Embryonic facial prominence (tissue), 1 donor: ENCODE results near the gene POLG.

Experiments used
- DNase-seq: peaks from one replicate; pipeline ENCODE4 v3.0.0-alpha.2; 2016; ENCODE audit errors: extremely low spot score

The POLG gene

GRCh38 chr15:89356634-89357298 is 22.1 kb upstream of the POLG start:
- DNase-seq: no peak

- DNase-seq: no peak
These were observed 19.4 kb upstream of the POLG start for GRCh38 chr15:89353991-89354390.

DNA sequence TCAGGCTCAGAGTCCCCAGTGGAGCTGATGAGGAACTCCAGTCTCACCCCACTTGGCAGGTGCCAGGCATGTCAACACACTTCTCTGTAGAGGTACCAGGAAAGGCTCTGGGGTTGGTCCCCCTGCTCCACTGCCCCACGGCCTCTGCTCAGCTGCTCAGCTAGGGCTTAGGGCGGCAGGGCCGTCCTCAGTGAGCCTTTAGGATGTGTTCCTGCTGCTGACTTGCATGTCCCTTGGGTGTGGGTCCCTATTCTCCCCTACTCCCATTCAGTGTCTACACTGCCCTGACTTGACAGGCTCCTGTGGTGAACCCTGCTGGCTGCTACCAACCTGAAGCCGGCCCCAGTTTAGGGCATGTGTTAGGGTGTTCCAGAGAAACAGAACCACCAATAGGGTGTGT is 17.9 kb upstream of the POLG start:
- DNase-seq: no peak

DNA sequence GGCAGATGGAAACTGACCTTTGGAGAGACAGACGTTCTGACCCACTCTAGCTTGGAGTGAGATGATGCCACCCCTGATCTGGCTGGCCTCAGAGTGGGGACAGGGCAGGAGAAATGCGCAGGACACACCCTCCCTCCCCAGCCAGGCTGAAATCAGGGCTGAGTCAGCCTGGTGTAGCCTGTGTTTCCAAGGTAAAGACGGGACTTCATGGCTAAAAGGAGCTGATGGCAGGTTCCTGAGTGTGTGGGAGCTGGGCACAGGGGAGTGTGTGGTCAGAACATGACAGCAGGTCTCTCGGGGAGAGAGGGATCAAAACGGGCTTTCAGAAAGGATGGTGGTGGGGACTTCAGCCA is 14.6 kb upstream of the POLG start:
- no peak for DNase-seq

DNA sequence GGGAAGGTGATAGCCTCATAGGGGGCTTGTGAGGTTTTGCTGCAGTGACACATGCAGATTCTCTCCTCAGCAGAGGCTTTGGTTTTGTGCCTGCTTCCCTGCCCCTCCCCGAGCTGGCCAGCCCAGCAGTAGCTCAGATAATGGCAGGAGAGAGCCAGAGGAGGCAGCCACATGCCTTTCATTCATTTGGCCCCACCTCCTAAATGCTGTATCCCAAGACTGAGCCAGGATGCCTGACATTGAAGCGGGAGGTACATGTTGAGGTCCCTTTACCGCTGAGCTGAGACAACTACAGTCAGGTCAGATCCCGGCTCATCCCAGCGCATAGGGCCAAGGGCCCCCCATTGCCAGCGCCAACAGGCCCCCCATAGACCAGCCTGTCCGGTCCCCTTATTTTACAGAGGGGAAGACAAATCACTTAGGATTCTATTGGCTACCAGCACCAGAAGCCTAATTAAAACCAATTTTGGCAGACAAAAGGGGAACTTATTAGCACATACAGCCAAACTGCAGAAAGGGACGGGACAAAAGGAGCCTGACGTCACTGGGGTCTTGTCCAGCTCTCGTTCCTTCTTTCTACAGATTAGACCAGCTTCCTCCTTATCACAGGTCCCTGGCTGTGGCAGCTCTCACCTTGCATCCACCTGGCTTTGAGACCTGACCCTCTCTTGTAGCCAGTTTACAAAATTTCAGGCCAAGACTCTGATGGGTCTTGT is 12.1 kb upstream of the POLG start:
- no peak for DNase-seq

- no peak for DNase-seq
These were observed 10.6 kb upstream of the POLG start for GRCh38 chr15:89345248-89345647.

DNA sequence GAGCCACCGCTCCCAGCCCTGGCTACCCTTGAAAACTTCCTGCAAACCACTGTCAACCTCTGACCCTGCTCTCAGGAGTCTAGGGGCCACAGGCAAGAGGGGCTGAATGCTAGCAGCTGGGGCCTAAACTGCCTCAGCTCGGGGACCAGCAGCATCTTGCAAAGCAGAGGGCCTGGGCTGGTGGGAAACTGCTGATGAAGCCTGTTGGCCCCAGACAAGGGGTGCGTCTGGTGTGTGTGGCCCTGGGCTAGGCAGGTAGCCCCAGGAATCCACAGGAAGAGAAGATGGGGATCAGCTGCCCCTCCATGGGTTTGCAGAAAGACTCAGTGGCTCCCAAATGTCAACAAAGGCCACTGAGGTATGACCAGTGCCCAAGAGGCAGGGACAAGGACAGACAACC is 8.2 kb upstream of the POLG start:
- no peak for DNase-seq

GRCh38 chr15:89341316-89342005 is 6.8 kb upstream of the POLG start:
- DNase-seq: no peak

GRCh38 chr15:89340573-89340972 is 5.9 kb upstream of the POLG start:
- DNase-seq: no peak

DNA sequence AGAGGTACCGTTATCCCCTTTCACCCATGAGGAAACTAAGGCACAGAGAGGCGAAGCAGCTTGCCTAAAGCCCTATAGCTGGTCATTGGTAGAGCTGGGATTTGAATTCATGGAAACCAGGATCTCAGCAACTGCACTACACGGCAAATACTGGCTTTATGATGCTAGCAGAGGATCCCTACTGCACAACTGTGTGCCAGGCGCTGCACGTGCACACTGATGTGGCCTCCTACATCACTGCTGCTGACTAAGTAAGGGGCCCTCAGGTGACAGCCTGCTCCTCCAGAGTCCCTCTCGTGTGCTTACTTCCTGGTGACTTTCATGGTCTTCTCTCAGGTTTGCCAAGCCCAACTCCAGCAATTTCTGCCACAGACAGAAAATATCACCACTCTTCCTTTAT is 3.4 kb upstream of the POLG start:
- DNase-seq: no peak

- DNase-seq: no peak
These were observed 846 bp upstream of the POLG start for GRCh38 chr15:89335298-89336041.

DNA sequence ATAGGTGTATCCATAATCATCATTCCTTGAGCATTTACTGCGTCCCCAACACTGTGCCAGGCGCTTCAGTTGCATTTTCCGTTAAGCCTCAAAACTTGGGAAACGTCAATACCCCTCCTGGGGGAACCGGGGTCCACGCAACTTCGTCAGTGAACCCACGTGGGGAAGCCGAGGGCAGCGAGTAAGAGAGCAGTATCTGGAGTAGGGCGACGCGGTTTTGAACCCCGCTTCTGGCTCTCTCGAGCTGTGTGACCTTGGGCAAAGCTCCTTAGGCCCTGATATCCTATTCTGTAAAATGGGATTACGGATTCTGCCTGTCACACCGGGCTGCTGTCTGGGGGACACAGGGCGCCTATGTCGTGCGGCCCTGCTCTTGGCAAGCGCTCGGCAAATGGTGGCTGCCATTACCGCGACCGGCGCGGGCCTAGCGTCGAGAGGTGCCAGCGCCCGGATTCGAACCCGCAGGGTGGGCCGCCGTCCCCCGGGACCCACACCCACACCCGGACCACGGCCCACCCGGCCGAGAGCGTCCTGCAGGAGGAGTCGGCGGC is 590 bp downstream of the POLG start:
- DNase-seq: no peak

DNA sequence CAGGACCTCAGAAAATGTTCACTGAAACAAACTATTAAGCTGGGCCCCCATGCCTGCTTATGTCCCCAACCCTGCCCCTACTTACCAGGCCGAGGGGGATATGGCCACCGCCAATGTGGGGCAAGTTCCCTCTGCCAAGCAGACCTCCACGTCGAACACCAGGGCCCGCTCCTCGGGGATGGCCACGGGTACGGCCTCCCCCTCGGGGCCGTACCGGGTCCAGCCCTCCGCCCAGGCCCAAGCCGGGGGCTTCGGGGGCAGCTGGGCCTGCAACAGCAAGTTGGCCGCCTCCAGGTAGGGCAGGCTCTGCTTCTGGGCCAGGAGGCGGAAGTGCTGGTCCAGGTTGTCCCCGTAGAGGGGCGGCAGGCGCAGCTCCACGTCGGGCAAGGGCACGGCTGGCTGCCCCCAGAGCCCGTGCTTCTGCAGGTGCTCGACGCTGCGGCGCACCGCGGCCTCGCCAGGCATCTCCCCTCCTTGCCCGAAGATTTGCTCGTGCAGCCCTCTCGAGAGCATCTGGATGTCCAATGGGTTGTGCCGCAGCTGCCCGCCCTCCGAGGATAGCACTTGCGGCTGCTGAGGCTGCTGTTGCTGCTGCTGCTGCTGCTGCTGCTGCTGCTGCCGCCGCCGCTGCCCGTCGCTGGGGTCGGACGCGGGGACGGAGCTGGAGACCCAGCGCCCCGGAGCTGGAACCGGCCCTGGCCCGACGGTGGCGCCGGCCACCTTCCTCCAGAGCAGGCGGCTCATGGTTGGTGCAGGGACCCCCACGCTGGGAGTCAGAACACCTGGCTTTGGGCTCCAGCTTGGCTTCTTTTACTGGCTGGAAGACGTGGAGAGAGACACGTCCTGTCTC is 1.4 kb downstream of the POLG start:
- DNase-seq: no peak

DNA sequence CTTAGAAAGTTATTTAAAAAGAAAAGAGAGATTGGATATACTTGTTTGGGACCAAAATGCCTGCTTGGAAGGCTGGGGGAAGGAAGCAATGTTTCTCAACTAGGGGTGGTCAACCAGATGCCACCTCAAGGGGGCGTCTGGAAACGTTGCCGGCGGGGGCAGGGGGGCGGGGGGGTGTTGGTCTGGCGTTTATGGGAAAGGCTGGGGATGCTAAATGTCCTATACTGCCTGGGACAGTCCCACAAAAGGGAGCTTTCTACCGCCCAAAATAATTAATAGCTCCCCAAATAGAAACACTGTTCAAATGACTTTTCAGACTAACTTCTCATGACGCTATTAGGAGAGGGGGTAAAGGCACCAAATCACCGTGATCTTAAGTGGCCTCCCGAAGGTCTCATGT is 2.2 kb downstream of the POLG start:
- no peak for DNase-seq

DNA sequence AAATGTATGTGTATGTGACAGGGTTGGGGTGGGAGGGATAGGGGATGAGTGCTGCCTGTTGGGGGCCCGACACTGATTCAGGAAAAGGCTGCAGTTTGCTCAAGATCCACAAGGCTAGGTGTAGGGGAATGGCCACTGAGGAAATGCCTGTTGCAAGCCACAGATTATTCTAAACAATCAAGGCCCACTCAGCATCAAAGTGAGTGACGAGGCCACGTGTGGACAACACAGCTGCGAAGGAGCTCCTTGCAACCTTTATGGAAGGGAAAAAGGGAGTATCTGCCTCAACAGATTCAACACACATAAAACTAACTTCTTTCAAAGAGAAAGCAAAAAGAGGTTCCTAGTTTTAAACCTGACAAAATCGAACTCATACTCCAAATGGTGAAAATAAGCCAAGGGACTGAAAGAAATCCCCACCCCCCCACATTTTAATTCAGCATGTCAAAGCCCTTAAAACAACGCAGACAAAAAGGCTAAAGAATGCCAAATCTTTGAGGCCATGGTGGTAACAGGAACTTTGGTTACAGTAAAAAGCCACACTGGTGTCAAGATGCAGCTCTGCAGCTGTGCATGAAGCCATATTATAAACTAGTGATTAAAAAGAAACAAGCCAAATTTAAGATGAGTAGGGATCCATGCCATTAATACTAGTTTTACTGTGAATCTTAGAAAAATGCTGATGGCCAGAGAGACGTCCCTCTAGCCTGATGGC is 3.6 kb downstream of the POLG start:
- no peak for DNase-seq

- no peak for DNase-seq
These were observed 4.5 kb downstream of the POLG start for GRCh38 chr15:89330119-89330518.

- DNase-seq: no peak
These were observed 5.1 kb downstream of the POLG start for GRCh38 chr15:89329329-89330084.

- DNase-seq: no peak
These were observed 6.0 kb downstream of the POLG start for GRCh38 chr15:89328398-89329254.

DNA sequence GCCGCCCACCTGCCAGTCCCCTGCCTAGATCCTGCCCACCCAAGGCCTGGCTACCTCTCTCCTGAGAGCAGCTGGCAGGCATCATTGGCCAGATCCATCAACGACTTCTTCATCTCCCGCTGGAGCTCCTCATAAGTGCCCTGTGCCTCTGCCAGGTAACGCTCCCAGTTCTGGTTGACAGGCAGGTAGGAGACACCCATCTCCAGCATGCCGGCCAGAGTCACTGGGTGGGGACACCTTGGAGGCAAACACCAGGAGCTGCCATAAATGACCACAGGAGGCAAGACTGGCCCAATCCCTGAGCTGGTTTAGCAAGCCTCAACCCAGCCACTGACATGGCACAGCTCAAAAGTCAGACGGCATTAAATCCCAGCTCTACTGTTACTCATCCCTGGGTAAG is 7.5 kb downstream of the POLG start:
- DNase-seq: no peak
